ENCODE measurements around the gene DNAH3. TPM values are rescaled to one million over a fixed set of nuclear protein-coding genes. Genes with fewer than 3 reads are reported as not detected.
"Not testable (repeated sequence)": the region's sequence is repeated elsewhere in the genome, so short reads cannot be mapped to it uniquely, and the experiment has no call there.

DNAH3 gene
- total RNA-seq, 1 experiment from 2014 or later, result 0.57 TPM

DNA sequence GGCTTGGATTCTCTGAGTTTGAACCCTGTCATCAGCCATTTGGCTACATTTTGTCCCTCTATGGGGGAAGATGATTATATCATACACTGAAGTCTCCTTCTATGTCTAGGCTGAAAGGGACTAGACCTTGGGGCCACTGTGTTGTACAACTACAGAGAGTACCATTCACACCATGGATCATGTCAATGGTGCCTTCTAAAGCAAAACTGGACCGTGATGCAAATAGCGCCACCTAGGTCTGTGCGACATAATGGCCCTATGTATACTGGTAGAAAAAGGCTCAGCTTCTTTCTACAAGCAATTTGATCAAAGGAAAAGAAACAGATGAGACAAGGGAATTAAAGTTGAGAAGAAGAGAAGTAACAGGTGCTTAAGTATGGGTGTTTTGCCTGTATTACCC lies 149.4 kb downstream of the DNAH3 start (continued):
- TF ChIP-seq, protein P1, sequence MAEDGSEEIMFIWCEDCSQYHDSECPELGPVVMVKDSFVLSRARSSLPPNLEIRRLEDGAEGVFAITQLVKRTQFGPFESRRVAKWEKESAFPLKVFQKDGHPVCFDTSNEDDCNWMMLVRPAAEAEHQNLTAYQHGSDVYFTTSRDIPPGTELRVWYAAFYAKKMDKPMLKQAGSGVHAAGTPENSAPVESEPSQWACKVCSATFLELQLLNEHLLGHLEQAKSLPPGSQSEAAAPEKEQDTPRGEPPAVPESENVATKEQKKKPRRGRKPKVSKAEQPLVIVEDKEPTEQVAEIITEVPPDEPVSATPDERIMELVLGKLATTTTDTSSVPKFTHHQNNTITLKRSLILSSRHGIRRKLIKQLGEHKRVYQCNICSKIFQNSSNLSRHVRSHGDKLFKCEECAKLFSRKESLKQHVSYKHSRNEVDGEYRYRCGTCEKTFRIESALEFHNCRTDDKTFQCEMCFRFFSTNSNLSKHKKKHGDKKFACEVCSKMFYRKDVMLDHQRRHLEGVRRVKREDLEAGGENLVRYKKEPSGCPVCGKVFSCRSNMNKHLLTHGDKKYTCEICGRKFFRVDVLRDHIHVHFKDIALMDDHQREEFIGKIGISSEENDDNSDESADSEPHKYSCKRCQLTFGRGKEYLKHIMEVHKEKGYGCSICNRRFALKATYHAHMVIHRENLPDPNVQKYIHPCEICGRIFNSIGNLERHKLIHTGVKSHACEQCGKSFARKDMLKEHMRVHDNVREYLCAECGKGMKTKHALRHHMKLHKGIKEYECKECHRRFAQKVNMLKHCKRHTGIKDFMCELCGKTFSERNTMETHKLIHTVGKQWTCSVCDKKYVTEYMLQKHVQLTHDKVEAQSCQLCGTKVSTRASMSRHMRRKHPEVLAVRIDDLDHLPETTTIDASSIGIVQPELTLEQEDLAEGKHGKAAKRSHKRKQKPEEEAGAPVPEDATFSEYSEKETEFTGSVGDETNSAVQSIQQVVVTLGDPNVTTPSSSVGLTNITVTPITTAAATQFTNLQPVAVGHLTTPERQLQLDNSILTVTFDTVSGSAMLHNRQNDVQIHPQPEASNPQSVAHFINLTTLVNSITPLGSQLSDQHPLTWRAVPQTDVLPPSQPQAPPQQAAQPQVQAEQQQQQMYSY (CRISPR knock-in tag; IDR thresholded peaks at IDR 0.05), result no peak
- TF ChIP-seq, protein P2, sequence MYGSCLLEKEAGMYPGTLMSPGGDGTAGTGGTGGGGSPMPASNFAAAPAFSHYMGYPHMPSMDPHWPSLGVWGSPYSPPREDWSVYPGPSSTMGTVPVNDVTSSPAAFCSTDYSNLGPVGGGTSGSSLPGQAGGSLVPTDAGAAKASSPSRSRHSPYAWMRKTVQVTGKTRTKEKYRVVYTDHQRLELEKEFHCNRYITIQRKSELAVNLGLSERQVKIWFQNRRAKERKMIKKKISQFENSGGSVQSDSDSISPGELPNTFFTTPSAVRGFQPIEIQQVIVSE (CRISPR knock-in tag; IDR thresholded peaks at IDR 0.05; ENCODE audit: borderline replicate concordance), result no peak
- no peak for TF ChIP-seq NFYB (CRISPR knock-in tag; conservative IDR thresholded peaks at IDR 0.05; ENCODE audit: low read depth)
- TF ChIP-seq TEAD1 (CRISPR knock-in tag; IDR thresholded peaks at IDR 0.05), result no peak
- no peak for TF ChIP-seq IRF2 (CRISPR knock-in tag; IDR thresholded peaks at IDR 0.05; ENCODE audit: borderline replicate concordance, low read depth)
- TF ChIP-seq CREM (CRISPR knock-in tag; IDR thresholded peaks at IDR 0.05), result no peak

DNA sequence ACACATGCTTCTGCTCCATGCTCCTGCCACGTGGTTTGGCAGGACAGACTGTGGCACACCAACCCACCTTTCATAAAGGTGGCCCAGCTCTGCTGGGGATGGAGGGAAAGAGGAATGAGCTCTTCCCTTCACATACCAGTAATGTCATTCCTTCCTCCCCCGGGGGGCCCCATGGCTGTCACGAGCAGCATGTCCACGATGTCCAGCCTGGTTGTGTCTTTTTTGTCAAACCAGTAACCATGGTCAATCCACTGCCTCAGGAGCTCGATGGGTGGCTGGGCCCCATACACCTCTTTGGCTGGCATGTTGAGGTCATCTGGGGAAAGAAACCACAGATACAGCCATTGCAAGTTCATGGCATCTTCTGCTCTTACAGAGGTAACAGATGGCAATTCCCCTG lies 153.5 kb downstream of the DNAH3 start:
- ATAC-seq, result no peak
- DNase-seq (ENCODE audit: low spot score), result no peak
- CTCF ChIA-PET, result interaction anchor here (1.1 kb wide), 1 partner anchor 145 kb away, joined by 4 read pairs; no protein-coding TSS in a partner anchor
- H3K4me1 Mint-ChIP-seq, result no peaks in the 10 kb centered on the region
- H3K9me3 Mint-ChIP-seq, result no peaks in the 10 kb centered on the region
- H3K27ac Mint-ChIP-seq, result no peak overlapping the region
- POLR2A ChIA-PET, result no interaction called here
- H3K4me3 Mint-ChIP-seq, result no peak overlapping the region
- H3K27me3 Mint-ChIP-seq (ENCODE audit: low read depth), result no peaks in the 10 kb centered on the region
- TF ChIP-seq, protein P3, sequence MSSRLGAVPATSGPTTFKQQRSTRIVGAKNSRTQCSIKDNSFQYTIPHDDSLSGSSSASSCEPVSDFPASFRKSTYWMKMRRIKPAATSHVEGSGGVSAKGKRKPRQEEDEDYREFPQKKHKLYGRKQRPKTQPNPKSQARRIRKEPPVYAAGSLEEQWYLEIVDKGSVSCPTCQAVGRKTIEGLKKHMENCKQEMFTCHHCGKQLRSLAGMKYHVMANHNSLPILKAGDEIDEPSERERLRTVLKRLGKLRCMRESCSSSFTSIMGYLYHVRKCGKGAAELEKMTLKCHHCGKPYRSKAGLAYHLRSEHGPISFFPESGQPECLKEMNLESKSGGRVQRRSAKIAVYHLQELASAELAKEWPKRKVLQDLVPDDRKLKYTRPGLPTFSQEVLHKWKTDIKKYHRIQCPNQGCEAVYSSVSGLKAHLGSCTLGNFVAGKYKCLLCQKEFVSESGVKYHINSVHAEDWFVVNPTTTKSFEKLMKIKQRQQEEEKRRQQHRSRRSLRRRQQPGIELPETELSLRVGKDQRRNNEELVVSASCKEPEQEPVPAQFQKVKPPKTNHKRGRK (CRISPR knock-in tag; IDR thresholded peaks at IDR 0.05; ENCODE audit: borderline replicate concordance), result no peak
- TF ChIP-seq, protein P4, sequence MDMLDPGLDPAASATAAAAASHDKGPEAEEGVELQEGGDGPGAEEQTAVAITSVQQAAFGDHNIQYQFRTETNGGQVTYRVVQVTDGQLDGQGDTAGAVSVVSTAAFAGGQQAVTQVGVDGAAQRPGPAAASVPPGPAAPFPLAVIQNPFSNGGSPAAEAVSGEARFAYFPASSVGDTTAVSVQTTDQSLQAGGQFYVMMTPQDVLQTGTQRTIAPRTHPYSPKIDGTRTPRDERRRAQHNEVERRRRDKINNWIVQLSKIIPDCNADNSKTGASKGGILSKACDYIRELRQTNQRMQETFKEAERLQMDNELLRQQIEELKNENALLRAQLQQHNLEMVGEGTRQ (CRISPR knock-in tag; IDR thresholded peaks at IDR 0.05), result no peak
- no peaks in the 10 kb centered on the region for H3K36me3 Mint-ChIP-seq

DNA sequence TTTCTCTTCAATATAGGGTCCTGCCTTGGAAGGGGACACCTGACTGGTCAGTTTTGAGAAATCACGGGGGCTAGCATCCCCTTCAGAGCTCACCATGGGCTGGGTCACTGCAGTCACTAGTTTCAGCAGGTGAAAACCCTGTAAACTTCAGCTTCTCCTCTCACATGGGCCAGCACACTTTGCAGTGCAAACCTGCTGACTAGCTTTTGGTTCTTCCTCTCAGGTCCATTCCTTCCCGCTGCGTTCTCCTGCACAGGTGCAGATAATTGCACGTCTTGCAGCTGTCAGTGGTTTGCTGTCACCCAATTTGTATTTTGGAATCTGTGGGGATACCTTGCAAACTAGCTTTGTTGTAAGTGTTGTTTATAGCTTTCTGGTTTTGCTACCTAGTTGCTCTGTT lies 154.9 kb downstream of the DNAH3 start:
- TF ChIP-seq, protein P5, sequence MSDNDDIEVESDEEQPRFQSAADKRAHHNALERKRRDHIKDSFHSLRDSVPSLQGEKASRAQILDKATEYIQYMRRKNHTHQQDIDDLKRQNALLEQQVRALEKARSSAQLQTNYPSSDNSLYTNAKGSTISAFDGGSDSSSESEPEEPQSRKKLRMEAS (CRISPR knock-in tag; IDR thresholded peaks at IDR 0.05), result no peak
- no peak for TF ChIP-seq ESRRA (CRISPR knock-in tag; IDR thresholded peaks at IDR 0.05; ENCODE audit: borderline replicate concordance)
- no peak for TF ChIP-seq HMGA2 (CRISPR knock-in tag; IDR thresholded peaks at IDR 0.05)
- Mint-ChIP-seq H3K9me3 (no peaks in the 10 kb centered on the region), H3K4me3 (no peak overlapping the region), H3K27me3 (ENCODE audit: low read depth) (no peaks in the 10 kb centered on the region), H3K36me3 (no peaks in the 10 kb centered on the region), H3K4me1 (no peaks in the 10 kb centered on the region), H3K27ac (no peak overlapping the region)
- DNase-seq (ENCODE audit: low spot score), result no peak
- ChIA-PET POLR2A (no interaction called here), CTCF (no interaction called here)
- no peak for ATAC-seq

DNA sequence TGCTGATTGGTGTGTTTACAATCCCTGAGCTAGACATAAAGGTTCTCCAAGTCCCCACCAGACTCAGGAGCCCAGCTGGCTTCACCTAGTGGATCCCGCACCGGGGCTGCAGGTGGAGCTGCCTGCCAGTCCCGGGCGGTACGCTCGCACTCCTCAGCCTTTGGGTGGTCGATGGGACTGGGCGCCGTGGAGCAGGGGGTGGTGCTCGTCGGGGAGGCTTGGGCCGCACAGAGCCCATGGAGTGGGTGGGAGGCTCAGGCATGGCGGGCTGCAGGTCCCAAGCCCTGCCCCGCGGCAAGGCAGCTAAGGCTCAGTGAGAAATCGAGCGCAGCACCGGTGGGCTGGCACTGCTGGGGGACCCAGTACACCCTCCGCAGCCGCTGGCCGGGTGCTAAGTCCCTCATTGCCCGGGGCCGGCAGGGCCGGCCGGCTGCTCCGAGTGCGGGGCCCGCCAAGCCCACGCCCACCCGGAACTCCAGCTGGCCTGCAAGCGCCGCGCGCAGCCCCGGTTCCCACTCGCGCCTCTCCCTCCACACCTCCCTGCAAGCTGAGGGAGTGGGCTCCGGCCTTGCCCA lies 161.1 kb downstream of the DNAH3 start:
- H3K4me3 Mint-ChIP-seq; H3K27me3 Mint-ChIP-seq (ENCODE audit: low read depth); POLR2A ChIA-PET; H3K4me1 Mint-ChIP-seq; DNase-seq (ENCODE audit: low spot score); H3K36me3 Mint-ChIP-seq; H3K27ac Mint-ChIP-seq; ATAC-seq; H3K9me3 Mint-ChIP-seq: not testable (repeated sequence)
- CTCF ChIA-PET, result interaction anchor here (1.3 kb wide), 1 partner anchor 12 kb away, joined by 4 read pairs; no protein-coding TSS in a partner anchor
